Stimulated activated CD8-positive, alpha-beta memory T cell treated with anti-CD3 and anti-CD28 coated beads, Interleukin-4, amount 100 ng/mL, for 4 hours (primary cell): ENCODE measurements around the gene LAMP5.

Source experiments
- DNase-seq, 2 donors: peaks; one replicate each; pipeline ENCODE4 v3.0.0-alpha.2; 2020; ENCODE audit warnings: low read depth in 2 of 2, low spot score in 1 of 2

LAMP5 gene

GRCh38 chr20:9499126-9499899 is 15.1 kb upstream of the LAMP5 start:
- no peak for DNase-seq

DNA sequence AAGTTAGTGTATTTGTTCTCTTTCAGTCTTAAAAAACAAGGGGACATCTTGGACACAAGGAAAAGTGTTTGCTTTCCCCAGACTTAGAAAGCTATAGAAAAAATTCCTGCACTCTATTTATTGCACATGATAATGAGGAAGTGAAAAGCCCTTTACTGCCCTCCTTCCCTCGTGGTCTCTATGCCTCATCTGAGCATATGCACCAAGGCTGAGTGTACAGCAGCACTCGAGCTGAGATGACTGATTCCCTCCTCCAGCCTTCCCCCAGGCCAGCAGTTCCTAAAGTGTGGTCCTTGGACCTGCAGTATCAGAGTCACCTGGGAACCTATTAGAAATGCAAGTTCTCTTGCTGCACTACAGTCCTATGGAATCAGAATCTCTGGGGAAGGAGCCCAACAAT is 14.3 kb upstream of the LAMP5 start:
- DNase-seq, result no peak

GRCh38 chr20:9501473-9501872 is 12.9 kb upstream of the LAMP5 start:
- no peak for DNase-seq

DNA sequence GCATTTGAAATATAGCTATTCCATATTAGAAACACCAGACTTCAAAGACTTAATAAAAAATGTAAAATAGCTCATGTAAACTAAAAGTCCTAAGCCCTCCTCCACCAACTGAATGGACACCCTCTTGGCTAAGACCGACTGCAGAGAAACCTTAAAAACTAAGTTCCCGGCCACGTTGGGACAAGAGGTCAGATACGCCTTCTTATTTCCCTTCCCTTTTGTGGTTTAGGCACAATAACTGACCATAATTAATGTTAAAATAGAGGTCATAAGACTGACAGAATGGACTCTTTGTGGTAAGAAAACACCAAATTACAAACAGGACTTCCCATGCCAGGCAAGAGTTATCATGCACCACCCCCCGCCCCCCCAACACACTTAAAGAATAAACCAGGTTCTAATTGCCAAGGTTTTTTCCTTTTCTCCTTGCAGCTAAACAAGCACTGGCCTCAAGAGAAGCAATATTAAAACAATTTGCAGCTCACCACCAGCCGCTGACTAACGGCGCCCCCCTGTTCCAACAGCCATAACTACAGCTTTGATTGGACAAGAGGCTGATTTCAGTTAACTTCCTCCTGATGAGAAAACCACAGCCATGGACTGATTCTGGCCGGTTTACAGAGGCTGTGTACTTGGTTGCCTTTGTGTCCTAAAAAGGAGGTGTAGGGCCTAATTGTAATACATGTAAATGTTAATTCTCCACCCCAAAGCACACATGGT is 10.7 kb upstream of the LAMP5 start:
- DNase-seq, result no peak

- no peak for DNase-seq
Measured at GRCh38 chr20:9506280-9506821, 8.0 kb upstream of the LAMP5 start.

DNA sequence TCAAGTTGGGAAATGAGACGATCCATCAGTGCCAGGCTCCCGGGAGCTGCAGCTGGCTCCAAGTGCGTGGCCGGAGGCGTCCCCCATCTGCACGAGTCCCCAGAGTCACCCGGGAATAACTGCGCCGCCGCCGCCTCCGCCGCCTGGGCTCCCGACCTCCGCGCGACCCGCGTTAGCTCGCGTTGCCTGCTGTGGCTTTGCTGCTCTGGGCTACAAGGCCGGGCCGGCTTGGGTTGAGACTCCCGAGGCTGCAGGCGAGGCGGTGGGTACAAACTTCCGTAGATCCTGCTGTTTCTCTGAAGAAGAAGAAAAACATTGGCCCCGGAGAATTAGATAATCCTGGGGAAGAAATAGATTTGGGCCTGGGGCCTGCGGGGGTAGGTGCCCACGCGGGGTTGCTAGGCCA is 7.4 kb upstream of the LAMP5 start:
- no peak for DNase-seq

DNA sequence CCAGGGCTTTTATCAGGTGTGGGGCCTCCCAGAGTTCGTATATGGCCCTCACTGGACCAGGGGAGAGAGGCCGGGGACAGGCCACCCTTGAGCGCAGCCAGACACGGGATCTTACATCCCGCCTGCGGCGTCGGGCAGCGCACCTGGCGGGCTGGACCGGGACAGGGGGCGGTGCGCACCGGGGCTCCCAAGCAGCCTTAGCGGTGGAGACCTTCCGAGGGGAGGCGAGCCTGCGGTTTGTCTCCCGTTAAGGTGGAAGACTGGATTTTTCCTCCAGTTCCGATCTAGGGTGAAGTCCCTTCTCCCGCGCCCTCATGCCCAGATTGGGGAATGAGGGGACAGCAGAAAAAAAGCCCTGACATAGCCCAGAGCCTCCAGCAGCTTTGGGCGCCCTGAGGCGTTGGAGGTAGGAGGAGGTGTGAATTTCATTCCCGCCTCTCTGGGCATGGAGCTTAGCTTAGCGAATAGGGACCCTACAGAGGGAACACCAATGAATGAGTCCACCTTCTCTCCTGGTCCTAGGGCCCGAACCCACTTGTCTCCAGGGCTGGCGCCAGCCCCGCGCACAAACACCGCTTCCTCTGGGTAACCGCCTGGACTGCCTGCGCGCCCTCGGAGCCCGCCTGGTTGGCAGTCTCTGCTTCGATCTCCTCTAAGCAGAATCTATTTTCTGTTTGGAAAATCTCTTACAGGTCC is 6.7 kb upstream of the LAMP5 start:
- DNase-seq, result no peak

DNA sequence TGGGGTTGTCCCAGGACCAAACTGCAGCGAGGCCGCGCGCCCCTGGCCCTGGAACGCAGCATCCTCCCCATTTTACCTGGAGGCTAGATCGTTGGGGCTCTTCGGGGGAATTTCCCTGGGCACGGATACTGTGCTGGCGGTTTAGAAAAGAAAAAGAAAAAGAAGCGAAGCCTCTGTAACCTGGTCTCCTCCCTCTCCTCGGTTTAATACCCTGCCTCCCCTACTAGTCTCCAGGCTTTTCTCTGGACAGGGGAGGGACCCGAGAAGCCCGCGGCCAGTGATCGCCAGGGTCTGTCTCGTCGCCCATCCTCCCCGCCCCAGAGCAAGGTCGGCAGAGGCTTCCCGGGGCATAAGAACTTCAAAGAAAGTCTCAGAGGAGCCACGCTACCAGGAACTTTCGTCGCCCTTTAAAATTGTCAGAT is 6.1 kb upstream of the LAMP5 start:
- DNase-seq, result no peak

DNA sequence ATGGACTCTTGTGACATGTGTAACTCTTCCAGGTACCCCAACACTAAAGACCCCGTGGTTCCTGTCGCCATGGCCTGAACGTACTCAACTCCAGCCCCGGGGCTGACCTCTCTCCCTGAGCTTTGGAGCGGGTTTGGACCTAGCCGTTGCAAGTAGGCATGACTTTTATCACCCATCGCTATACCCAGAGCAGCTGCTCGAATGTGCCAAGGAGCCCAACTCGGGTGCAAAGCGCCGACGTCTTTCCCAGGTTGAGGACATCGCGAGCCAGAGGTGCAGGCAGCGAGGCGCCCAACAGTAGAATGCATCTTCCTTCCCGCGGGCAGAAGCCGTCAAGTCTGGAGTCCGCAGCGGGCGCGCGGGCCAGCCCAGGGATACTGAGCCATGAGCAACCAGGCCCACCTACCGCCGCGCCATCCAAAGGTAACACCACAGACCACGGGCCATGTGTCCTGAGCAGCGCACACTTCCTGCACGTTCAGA is 5.7 kb upstream of the LAMP5 start:
- DNase-seq, result no peak

DNA sequence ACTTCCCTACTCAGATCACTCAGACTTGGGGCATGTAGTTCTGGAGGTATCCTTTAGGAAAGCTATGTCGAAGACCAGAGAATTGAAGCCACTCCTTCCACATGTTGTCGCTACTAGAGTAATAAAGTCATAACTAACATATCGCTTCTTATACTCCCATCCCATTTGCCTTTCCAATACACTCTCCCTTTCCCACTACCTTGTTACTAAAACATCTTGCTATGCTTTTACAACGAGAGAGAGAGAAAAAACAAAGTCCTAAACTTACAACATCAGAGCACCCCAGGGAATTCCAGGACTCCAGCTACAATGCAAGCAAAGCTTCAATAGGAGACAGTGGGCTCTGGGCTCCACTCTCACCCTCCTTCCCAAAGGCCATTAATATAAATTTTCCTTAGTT is 5.1 kb upstream of the LAMP5 start:
- no peak for DNase-seq

DNA sequence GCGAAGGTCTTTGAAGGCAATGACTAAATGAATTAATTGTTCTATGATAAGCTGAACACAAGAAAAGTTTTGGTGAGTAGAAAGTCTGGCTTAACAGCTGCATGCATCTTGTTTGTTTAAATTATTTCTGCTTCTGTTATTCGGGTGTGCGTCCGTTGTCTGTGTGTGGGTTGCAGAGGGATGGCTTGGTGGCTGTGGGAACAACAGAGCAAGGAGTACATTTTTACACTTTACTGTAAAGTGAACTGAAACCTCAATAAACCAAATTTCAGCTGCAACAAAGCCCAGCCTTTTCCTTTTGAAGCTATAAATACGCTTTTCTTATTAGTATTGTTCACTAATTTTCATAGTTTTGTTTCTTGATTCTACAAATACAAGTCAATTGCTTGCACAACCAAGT is 3.5 kb upstream of the LAMP5 start:
- no peak for DNase-seq

GRCh38 chr20:9514072-9514460 is 324 bp upstream of the LAMP5 start:
- no peak for DNase-seq

DNA sequence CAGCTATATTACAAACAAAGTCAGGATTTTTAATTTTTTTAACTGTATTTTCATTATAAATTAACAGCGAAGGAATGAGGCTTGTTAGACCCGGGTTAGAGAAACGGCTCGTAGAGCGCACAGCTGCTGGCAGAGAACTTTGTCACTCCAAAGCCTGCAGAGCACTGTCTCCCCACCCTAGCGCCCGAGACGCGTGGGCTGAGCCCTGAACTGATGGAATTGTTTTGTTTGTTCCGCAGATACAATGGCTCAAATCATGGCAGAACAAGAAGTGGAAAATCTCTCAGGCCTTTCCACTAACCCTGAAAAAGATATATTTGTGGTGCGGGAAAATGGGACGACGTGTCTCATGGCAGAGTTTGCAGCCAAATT is 810 bp downstream of the LAMP5 start:
- DNase-seq, result no peak

- no peak for DNase-seq
Measured at GRCh38 chr20:9515741-9516233, 1.4 kb downstream of the LAMP5 start.

DNA sequence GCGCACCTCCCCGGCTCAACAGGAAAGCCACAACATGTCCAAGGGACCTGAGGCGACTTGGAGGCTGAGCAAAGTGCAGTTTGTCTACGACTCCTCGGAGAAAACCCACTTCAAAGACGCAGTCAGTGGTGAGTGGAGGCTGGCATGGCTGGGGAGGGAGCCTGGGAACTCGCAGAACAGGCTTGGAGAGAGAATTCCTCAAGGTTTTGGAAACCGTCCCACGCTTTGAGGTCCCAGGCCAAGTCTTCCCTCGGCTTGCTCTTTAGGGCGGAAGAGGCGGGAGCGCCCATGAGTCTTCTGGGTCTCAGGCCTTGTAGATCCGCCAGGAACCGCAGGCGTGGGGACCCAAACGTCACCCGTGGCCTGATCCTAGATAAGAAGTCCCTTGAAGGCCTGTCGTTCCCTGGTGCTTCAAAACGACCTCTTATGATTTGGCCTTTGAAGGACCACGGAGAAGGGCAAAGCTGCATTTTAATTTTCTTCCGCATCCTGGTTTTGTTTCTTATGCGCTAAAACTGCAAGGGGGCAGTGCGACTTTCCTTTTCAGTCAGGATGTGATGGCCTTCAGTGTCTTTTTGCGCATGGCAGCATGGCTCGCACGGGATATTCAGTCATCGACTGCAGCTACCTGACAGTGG is 2.0 kb downstream of the LAMP5 start:
- no peak for DNase-seq

GRCh38 chr20:9517297-9518162 is 3.1 kb downstream of the LAMP5 start:
- DNase-seq, result no peak

DNA sequence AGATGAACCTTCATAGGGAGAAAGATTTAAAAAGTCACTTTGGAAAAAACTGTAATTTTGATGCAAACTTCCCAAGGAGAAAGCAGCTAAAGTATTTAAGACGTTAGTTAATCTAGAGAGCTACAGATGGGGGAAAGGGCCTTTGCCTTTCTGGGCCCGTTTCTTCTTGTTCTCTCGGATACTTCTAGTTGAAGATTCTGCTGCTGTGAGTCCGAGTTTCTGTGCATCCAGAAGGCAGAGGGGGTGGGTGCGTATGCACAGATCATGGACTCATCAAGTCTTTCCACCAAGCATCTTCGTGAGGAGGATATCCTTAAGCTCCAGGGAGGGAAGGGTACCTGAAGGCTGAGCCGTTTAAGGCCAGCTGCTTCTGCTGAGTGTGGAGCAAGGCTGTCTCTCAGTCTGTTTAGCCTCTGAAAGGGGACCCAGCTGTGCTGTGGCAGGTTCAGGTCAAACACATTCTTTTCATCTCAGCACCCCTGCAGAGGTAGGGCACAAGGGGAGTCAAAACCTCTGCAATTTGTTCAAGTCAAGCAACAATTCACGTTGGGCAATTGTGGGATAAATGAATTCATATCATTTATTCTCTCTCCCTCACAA is 4.3 kb downstream of the LAMP5 start:
- no peak for DNase-seq

- DNase-seq, result no peak
Measured at GRCh38 chr20:9520086-9520485, 5.7 kb downstream of the LAMP5 start.

- DNase-seq, result no peak
Measured at GRCh38 chr20:9523636-9524035, 9.2 kb downstream of the LAMP5 start.

- no peak for DNase-seq
Measured at GRCh38 chr20:9531581-9531980, 17.2 kb downstream of the LAMP5 start.
